GM19324 (cell line): ENCODE data around the gene DPP6.

Experiments
- ATAC-seq: cut with Tn5 transposase; IDR thresholded peaks from one replicate; pipeline ENCODE4 v1.9.1; 2021; ENCODE audit warnings: mild to moderate bottlenecking, moderate library complexity; ENCODE audit not compliant: unreplicated experiment, low FRiP score

The DPP6 gene

GRCh38 chr7:154330318-154330717 lies 278.1 kb downstream of the DPP6 start:
- ATAC-seq: no peak

GRCh38 chr7:154332811-154333580 lies 280.8 kb downstream of the DPP6 start:
- no peak for ATAC-seq

- ATAC-seq: no peak
These were observed 284.1 kb downstream of the DPP6 start for GRCh38 chr7:154336295-154336694.

- ATAC-seq: no peak
These were observed 286.7 kb downstream of the DPP6 start for GRCh38 chr7:154338701-154339506.

DNA sequence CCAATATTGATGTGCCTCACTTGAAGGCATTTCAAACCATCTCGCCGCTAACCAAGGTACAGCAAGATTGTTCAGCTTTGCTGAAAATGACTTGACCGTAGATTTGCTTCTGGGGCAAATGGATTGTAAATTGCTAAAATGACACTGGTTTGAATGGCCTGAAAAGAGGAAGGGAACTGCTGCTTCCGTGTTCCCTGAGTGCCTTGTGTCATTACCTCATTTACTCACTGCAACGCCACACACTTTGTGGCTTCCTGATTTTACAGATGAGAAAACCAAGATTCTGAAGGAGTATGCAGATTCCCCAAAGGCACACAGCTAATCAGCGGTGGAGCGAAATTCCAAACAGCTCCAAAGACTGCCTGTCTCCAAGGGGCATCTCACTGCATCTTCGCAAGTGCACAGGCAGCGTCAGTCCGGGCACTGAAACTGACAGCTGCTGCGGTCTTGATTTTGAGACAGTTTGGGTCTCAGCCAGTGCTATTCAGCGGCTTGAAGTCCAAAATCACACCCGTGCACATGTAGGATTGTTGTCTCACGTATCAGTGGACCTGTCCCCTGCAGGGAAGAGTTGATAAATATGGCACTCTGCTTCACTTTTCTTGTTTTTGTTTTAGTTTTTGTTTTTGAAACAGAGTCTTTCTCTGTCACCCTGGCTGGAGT lies 290.9 kb downstream of the DPP6 start:
- no peak for ATAC-seq

GRCh38 chr7:154343778-154344412 lies 291.7 kb downstream of the DPP6 start:
- no peak for ATAC-seq

GRCh38 chr7:154345093-154345492 lies 292.9 kb downstream of the DPP6 start:
- no peak for ATAC-seq

- ATAC-seq: no peak
These were observed 295.6 kb downstream of the DPP6 start for GRCh38 chr7:154347700-154348266.

- no peak for ATAC-seq
These were observed 298.7 kb downstream of the DPP6 start for GRCh38 chr7:154350892-154351291.

GRCh38 chr7:154353355-154353767 lies 301.2 kb downstream of the DPP6 start:
- ATAC-seq: no peak

GRCh38 chr7:154364170-154364569 lies 312.0 kb downstream of the DPP6 start:
- ATAC-seq: no peak

GRCh38 chr7:154371424-154371823 lies 319.2 kb downstream of the DPP6 start:
- ATAC-seq: no peak

- ATAC-seq: no peak
These were observed 319.9 kb downstream of the DPP6 start for GRCh38 chr7:154372011-154372601.

DNA sequence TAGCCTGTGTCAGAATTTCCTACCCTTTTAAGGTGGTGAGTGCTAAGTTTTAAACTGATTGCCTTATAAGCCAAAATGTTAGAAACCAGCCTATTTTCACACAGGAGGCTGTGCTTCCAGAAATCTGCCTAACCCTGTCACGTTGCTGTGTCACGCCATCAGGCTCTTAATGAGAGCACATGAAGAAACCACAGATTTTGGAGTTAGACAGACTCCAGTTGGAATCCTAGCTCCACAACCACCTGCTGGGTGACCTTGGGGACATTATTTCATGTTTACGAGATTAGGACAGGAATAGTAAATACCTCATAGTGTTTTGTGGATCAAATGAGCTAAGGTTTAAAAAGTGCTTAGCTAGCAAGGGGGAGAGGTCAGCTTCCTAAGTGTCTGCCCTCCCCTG lies 321.8 kb downstream of the DPP6 start:
- ATAC-seq: no peak

GRCh38 chr7:154375956-154376355 lies 323.8 kb downstream of the DPP6 start:
- ATAC-seq: no peak

GRCh38 chr7:154380771-154381170 lies 328.6 kb downstream of the DPP6 start:
- ATAC-seq: no peak

DNA sequence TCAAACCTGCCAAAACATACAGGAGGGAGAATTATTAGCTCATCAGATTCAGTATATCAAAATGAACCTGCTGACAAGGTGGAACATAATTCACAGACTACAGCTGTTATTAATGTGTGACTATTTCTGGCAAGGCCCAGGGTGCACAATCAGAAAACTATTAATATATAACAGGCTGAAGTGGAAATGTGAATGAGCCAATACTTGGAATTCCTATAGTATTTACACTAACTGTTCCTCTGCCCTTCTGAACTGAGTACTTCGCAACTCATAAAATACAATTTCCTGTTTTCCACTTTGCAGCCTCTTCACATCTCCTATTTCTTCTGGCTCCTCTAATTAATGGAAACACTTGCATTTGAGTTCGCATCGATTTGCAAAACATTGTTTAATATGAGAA lies 330.8 kb downstream of the DPP6 start:
- ATAC-seq: no peak

DNA sequence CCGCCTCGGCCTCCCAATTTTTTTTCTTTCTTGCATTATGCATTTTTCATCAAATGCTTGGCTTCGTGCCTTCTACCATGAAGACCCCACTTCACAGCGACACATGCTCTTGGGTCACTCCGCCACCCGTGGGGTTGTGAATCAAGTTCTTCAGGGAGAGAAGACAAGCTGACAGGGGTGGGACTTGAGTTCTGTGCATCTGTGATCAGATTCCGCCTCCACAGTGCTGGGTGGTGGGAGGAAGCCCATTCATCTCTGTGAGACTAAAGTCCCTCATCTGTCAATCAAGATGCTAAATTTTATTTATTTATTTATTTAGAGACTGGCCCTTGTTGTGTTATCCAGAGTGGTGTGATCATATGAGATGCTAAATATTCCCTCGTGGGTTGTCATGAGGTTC lies 333.0 kb downstream of the DPP6 start:
- ATAC-seq: no peak

DNA sequence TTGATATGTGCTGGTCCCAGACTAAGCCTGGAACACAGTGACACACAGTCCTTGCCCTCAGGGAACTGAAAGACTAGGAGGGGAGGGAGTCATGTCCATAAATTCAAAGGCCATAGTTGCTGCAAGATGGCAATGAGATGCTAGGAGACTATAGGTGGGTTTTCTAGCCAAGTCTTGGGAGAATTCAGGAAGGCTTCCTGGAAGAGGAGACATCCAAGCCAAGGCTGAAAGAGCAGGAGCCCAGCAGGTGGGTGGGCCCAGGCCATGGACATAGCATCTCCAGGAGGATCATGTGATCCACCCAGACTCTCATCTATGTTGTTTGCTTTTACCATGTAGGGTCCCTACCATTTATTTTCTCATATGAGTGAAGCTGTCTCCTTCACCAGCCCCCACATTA lies 335.1 kb downstream of the DPP6 start:
- ATAC-seq: no peak

DNA sequence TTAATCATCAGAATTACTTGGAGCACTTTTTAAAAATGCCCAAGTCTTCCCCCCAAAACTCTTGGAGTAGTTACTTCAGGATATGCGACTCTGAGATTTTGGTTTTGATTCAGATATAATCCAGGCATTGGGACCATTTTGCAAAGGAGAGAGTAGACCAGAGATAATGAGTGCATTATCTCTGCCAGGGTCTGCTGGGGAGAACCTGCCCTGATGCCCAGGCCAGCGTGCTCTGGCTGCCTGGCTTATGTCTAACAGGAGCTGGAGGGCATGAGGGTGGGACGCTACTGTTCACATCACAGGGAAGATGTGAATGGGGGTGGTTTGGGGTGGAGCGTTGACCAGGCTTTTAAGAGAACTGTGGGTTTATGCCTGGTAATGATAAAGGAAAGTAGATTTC lies 336.2 kb downstream of the DPP6 start:
- ATAC-seq: no peak
